GM12878 (cell line): ENCODE measurements around the gene OR6B3.

Source experiments
- BCLAF1 ChIP-seq: fragments of 450-650 bp; IDR thresholded peaks from 2 replicates; pipeline ENCODE4 v1.6.1; 2017; ENCODE audit warnings: antibody characterized with exemption, mild to moderate bottlenecking, moderate library complexity
- CREB1 ChIP-seq: IDR thresholded peaks from 2 replicates; pipeline ENCODE4 v1.6.1; 2012; ENCODE audit warnings: low read depth, mild to moderate bottlenecking, inconsistent platforms
- CTCF ChIP-seq, 3 experiments: IDR thresholded peaks in 2 of 3; conservative IDR thresholded peaks in 1 of 3; 2 replicates each; pipeline ENCODE4 v1.5.1; 2011; ENCODE audit warnings: low read depth in 3 of 3, low read length in 3 of 3, mild to moderate bottlenecking in 3 of 3, control low read depth in 2 of 3, moderate library complexity in 2 of 3, inconsistent platforms in 1 of 3, mixed read lengths in 1 of 3; ENCODE audit not compliant: control insufficient read depth in 2 of 3, insufficient read depth in 1 of 3; ENCODE audit errors: extremely low read depth in 1 of 3
- HDAC2 ChIP-seq: fragments of 200-600 bp; sonication (generic); IDR thresholded peaks from 2 replicates; pipeline ENCODE4 v1.6.1; 2017
- MAX ChIP-seq: IDR thresholded peaks from 2 replicates; pipeline ENCODE4 v1.6.1; 2012; ENCODE audit warnings: low read depth, low read length, improper control_type of control experiment
- PBX3 ChIP-seq: IDR thresholded peaks from 2 replicates; pipeline ENCODE4 v1.6.1; 2011; ENCODE audit warnings: mild to moderate bottlenecking, low read depth, low read length, moderate library complexity; ENCODE audit not compliant: insufficient replicate concordance
- SUZ12 ChIP-seq: fragments of 200-600 bp; sonication (generic); IDR thresholded peaks from one replicate; pipeline ENCODE4 v1.6.1; 2018; ENCODE audit warnings: antibody characterized with exemption, mild to moderate bottlenecking; ENCODE audit not compliant: unreplicated experiment
- ZNF274 ChIP-seq: IDR thresholded peaks from one replicate; pipeline ENCODE4 v1.8.0; 2011; ENCODE audit not compliant: insufficient read length, insufficient read depth

- TF ChIP-seq CTCF (IDR thresholded peaks at IDR 0.05 in 2 of 3, conservative IDR thresholded peaks at IDR 0.05 in 1 of 3; ENCODE audit: control insufficient read depth in 2 of 3, extremely low read depth in 1 of 3, insufficient read depth in 1 of 3, low read depth in 3 of 3, low read length in 3 of 3) (no peak), ZNF274 (no peak), SUZ12 (no peak), CREB1 (no peak), BCLAF1 (no peak), HDAC2 (no peak), MAX (no peak), PBX3 (no peak)
Observed at GRCh38 chr2:240048237-240048636, 5.1 kb downstream of the OR6B3 start.
